Measurements from ENCODE around the gene FLRT1.

Gene FLRT1

DNA sequence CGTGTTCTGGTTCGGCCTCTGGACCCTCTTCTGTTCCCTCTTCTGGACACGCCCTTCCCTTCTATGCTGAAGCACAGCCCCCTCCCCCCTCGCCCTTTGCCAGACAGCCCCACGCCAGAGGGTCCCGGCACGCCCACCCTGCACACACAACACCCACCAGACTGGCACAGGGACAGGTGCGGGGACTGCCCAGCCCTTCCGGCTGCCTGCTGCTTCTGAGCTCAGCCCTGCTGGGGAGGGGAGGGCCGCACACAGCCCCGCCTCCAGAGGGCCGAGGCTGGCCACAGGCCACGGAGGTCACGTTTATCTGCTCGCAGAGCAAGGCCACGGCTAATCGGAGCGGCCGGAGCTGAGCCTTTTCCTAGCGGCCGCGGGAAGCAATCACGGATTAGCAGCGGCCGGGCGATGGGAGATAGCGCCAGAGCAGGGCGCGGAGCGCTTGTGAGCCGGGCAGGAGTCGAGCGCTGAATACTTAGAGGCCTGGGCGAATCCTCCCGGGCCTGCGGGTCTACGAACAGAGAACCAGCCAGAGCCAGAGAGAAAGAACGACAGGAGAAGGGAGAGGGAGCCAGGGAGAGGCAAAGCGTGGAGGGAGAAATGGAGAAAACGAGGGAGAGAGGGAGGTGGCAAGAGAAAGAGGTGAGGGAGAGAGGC is 28.0 kb upstream of the FLRT1 start:
- DNase-seq = no peak

DNA sequence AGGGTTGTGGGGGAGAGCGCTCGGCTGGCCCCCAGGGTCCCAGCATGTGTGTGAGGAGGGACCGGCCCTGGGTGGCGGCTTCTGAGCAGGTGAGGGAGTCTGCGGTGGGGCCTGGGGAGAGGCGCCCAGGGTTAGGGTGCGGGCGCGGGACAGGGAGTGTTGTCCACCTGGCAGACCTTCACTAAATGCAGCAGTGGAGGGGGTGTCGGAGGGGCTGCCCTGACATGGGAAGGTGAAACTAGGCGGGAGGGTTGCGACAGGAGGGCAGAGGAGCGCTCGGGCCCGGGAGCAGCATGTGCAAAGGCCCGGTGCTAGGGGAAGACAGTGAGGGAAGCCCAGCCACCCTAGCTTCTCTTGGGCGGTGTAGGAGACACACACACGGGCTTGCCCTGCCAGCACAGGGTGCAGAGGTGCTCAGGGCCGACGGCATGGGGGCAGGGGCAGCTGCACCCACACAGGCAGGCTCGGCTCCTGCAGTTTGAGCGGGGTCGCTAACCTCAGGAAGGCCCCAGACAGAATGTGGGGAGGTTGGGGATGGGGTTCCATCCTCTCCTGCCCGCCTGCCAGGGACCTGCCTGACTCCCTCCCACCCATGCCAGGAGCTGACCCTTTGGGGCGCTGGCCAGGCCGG is 27.3 kb upstream of the FLRT1 start:
- DNase-seq = no peak

DNA sequence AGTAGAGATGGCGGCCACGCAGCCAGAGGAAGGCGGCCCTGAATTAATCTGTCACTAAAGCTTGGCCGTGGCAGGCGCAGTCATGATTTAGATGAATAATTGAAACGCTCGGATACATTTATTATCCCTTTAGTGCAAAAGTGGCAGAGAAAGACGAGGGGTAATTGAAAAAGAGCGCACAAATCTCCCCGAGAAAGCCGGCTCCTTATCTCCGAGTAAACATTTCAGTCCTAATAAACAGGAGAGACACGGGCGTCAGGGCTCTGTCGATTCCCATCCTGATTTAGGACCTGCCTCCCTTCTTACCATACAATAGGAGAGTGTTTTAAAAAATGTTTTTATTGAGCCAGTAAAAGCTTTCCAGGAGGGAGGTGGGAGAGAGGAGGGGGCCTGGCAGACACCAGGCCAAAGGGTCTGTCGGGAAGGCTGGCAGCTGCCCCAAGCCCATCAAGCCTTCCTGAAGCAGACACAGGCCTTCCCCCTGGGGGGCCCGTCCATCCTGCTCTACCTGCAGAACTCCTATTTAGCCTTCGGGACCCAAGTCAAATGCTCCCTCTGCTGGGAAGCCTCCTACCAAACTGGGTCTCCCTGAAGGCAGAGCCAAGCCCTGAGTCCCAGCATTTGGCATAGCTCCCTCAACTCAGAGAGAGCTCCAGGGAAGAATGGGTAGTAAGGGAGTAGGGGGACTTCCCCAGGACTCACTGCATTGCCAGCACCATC is 26.7 kb upstream of the FLRT1 start:
- no peak for DNase-seq

- DNase-seq = no peak
These were observed 26.0 kb upstream of the FLRT1 start for GRCh38 chr11:64009710-64010109.

DNA sequence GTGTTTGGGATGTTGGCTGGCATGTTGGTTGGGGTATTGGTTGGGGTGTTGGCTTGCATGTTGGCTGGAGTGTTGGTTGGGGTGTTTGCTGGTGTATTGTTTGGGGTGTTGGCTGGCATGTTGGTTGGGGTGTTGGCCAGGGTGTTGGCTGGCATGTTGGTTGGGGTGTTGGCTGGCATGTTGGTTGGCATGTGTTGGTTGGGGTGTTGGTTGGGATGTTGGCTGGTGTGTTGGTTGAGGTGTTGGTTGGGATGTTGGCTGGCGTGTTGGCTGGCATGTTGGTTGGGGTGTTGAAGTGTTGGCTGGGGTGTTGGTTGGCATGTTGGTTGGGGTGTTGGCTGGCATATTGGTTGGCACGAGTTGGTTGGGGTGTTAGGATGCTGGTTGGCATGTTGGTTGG is 24.9 kb upstream of the FLRT1 start:
- DNase-seq = no peak

DNA sequence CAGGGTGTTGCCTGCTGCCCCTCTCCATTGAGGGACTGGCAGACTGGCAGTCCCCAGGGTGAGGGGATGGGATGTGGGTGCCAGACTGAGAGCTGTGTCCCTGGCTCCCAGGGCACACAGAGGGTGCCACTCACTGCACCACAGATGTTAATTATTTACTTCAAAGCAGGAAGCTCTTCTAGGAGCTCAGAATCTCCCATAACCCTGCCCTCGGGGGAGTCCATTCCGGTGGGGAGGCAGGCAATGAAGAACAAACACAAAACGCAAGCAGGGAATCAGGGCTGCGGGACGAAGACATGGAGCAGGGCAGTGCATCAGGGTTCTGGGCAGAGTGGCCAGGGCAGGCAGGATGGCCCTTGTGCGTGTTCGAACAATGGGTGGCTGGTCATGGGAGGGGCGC is 24.4 kb upstream of the FLRT1 start:
- no peak for DNase-seq

DNA sequence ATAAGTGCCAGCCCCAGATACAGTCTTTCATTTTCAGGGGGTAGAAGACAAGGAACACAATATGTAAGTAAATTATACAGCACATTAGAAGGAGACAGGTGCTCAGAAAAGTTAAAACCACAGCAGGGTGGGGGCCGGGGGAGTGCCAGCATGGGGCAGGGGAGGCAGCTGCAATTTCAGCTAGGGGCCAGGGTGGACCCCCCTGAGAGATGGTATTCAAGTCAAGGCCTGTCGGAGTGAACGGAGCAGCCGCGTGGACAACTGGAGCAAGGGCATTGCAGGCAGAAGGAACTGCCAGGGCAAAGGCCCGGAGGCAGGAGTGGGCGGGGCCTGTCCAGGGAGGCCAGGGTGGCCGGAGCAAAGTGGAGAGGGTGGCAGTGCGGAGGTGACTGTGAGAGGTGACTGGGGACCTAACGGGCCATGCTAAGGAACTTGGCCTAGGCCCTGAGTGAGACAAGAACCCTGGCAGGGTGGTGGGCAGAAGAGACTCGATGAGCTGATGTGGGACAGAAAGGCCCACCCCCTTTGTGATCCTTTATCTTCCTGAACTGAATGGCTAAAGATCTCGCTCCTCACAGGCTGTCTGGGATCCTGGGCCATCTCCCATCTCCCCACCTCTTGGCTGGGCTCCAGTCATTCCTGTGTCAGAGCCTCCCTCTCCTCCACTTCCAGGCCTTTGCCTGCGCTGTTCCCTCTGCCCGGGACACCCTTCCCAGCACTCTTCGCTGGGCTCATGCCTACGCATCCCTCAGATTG is 22.4 kb upstream of the FLRT1 start:
- no peak for DNase-seq

- no peak for DNase-seq
These were observed 21.4 kb upstream of the FLRT1 start for GRCh38 chr11:64014356-64014755.

DNA sequence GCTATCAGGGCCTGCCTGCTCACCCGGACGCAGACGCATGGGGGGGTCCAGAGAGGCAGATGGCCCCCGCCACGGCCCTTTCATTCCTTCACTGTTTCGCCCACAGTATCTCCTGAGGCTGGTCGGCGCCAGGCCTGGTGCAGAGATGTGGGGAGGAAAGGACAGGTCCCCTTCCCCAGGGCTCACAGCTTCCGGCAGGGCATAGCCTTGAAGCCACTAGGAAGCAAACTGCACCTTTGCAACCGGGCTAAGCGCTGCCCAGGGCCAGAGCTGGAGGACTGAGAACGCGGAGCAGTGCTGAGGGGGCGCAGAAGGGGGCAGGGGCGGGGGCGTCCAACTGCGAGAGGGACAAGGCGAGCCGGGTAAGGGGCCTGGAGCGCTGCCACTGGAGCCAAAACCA is 20.2 kb upstream of the FLRT1 start:
- no peak for DNase-seq

DNA sequence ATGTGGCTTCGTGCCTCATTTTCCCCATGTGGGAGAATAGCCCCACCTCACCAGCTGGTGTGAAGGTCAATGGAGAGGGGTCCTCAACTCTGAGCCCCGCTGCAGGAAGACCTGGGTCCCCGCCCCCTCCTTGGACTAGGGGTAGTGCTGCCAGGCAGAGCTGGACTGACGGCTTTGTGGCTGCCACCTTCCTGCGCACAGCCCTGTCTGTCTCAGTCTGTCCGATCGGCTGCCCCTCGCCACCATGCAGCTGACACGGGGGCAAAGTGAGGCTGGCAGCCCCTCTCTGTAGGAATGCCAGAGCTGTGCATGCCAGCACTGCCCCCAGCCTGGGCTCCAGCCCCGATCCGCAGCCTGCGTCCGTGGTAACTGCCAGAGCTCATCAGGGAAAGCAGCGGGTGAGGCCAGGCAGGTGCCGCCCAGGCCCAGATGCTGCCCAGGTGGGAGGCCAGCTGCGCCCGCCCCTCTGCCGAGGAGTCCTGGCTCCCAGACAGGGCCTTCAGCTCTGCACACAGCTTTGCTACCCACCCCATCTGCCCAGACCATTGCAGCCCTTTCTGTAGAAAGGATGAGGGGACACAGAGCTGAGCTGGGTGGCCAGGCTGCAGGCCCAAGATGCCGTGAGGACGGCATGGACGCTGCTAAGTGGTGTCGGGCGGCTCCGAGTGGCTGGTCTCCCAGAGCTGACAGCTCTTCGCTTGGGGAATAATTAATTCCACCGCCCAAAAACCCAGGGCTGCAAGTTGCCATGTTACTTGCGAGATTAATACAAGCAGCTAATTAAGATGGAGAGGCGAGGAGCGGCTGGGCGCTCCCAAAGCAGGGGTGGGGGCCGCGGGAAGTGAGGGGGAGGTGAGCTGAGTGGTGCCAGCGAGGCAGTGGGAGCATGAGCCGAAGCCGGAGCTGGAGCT is 19.5 kb upstream of the FLRT1 start:
- DNase-seq = no peak

GRCh38 chr11:64017945-64018224 is 17.8 kb upstream of the FLRT1 start:
- DNase-seq = no peak

- DNase-seq = no peak
These were observed 17.4 kb upstream of the FLRT1 start for GRCh38 chr11:64018310-64018709.

- DNase-seq = no peak
These were observed 16.4 kb upstream of the FLRT1 start for GRCh38 chr11:64019106-64020037.

DNA sequence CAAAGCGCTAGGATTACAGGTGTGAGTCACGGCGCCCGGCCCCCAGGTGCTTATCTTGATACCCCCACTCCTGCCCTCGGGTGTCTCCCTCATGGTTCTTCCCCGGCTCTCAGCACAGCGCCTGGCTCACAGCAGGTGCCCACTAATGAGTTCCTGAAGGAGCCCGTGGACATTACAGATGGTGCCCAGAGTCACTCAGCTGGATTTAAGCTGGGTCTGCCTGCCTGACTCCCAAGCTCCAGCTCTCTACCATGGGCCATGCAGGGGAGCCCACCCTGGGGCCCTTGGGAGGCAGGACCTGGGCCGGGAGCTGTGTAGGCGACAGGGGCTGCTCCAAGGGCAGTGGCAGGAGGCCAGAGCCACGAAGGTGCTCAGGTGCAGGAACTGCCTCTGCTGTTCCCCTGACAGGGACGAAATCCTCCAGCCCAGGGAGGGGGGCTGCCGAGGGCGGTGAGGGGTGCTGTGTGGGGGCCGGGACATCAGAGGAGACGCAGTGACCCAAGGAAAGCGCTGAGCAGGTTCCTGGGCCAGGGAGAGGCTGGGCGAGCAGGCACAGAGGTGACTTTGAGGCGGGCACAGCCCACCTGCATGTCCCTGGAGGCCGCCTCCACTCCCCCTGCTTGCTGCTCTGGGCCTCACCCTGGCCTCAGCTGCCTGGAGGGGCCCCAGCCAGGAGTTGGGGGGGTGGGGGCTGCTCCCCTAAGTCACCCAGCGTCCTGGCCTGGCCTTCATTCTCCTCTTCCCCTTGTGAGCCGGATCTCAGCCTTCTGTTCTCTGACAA is 14.6 kb upstream of the FLRT1 start:
- no peak for DNase-seq

DNA sequence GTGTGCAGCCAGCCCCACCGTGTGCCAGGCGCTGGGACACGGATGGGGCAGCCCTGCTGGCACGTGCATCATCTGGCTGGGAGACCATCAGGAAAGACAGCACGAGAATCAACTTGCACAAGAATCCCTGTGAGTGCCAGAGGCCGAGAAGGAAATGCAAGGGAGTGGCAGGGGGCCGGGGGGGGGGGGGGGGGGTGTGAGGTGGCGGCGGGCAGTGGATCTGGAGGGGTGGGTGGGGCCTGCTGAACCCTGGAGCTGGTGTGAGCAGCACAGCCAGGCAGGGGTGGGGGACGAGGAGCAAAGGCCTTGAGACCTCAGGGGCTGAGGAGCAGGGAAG is 14.0 kb upstream of the FLRT1 start:
- no peak for DNase-seq

DNA sequence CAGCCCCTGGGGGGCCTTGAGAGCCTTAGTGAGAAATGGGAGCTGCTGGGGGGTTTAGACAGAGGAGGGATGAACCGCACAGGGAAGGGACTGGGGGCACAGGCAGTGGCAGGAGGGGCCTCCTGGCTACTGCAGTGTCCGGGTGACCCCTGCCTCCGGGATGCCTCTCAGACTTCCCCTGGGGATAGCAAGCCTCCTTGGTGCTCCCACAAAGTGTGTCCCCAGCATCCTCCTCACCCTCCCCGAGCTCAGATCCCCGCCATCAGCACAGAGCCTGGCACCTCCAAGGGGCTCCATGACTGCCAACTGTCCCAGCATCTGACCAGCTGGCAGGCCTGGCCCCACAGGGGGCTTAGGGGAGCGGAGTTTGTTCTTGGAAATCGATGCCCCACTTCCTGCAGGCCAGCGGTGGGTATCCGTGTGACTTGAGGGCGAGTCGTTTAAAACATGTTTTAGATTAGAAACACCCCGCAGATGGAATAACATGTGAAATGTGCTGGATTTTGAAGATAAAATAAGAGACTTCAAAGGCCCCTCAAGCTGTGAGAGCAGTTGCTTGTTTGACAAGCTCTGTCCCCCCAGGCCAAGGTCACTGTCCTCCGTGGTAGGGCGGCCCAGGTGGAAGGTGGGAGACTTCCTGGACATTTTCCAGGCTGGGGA is 13.5 kb upstream of the FLRT1 start:
- DNase-seq = no peak

GRCh38 chr11:64023712-64024710 is 11.7 kb upstream of the FLRT1 start:
- DNase-seq = no peak

DNA sequence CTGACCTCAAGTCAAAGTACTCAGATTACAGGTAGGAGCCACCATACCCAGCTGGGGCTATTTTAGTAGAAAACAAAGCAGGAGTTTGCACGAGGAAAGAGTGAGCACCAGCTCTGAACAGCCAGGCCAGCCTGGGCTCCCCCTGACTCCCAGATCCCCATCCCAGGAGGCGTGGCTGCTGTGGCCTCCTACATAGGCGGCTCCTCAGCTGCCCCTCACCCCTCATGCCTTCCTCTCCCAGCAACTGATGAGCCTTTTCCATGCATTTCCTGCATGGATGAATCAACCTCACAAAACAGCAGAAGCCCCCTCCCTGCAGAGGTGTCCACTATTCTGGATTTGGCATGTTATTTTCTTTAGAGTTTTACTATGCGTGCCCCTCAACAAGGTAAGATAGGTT is 10.5 kb upstream of the FLRT1 start:
- no peak for DNase-seq

GRCh38 chr11:64026575-64027205 is 9.0 kb upstream of the FLRT1 start:
- DNase-seq = no peak

Measured in stimulated activated naive CD4-positive, alpha-beta T cell (primary cell).